HEK293 (cell line): ENCODE data around the gene CD9.
A peak's percentile ranks its signal among the peaks of the same experiment; 100 is the strongest.

Experiments used
- CTCF ChIA-PET: fragments of 350-600 bp; formaldehyde crosslinking; extraction: SDS; loops from one replicate; lab custom pipeline; 2021; ENCODE audit warnings: antibody characterized with exemption; lab: Yijun Ruan, JAX
- POLR2A ChIA-PET: fragments of 300-600 bp; formaldehyde crosslinking; extraction: SDS; loops from one replicate; lab custom pipeline; 2020; ENCODE audit warnings: antibody characterized with exemption, inconsistent platforms; lab: Yijun Ruan, JAX
- H3K27ac ChIP-seq: fragments of 200-500 bp; sonication (Bioruptor generic); 2 replicates; pipeline ENCODE4 v1.5.1; 2014; ENCODE audit warnings: low read depth, low read length, control low read depth, inconsistent platforms; ENCODE audit errors: extremely low read depth
- H3K36me3 ChIP-seq, 2 experiments: fragments of 200-500 bp in 1 of 2; sonication (Bioruptor generic) in 1 of 2; 1 replicate in 1 of 2; 2 replicates in 1 of 2; pipeline ENCODE4 v1.5.1; 2014 to 2017; ENCODE audit warnings: inconsistent platforms in 2 of 2, low read length in 2 of 2; ENCODE audit not compliant: control insufficient read depth in 2 of 2, insufficient read depth in 1 of 2
- H3K4me1 ChIP-seq: fragments of 200-500 bp; sonication (Bioruptor generic); 2 replicates; pipeline ENCODE4 v1.5.1; 2014; ENCODE audit warnings: mild to moderate bottlenecking, low read length, inconsistent platforms; ENCODE audit not compliant: control insufficient read depth, insufficient read depth
- H3K4me3 ChIP-seq: 2 replicates; pipeline ENCODE4 v1.5.1; 2011; ENCODE audit warnings: low read depth, mild to moderate bottlenecking, control low read depth, low read length, moderate library complexity
- H3K9me3 ChIP-seq: fragments of 200-500 bp; sonication (Bioruptor generic); 2 replicates; pipeline ENCODE4 v1.5.1; 2014; ENCODE audit warnings: low read depth, low read length, inconsistent platforms; ENCODE audit not compliant: control insufficient read depth, insufficient read depth
- GFI1B ChIP-seq: fragments of 450-650 bp; formaldehyde crosslinking; IDR thresholded peaks from 2 replicates; pipeline ENCODE4 v1.5.1; 2016; ENCODE audit warnings: missing biosample characterization, missing genetic modification characterization
- MZF1 ChIP-seq: fragments of 450-650 bp; formaldehyde crosslinking; IDR thresholded peaks from 2 replicates; pipeline ENCODE4 v1.5.1; 2017; ENCODE audit warnings: missing biosample characterization, missing genetic modification characterization, borderline replicate concordance
- OSR2 ChIP-seq: fragments of 450-650 bp; formaldehyde crosslinking; IDR thresholded peaks from 2 replicates; pipeline ENCODE4 v1.5.1; 2016; ENCODE audit warnings: missing biosample characterization, missing genetic modification characterization
- SP3 ChIP-seq: fragments of 450-650 bp; formaldehyde crosslinking; IDR thresholded peaks from 2 replicates; pipeline ENCODE4 v1.5.1; 2016; ENCODE audit warnings: missing biosample characterization, missing genetic modification characterization
- ZBTB10 ChIP-seq: fragments of 450-650 bp; formaldehyde crosslinking; IDR thresholded peaks from 2 replicates; pipeline ENCODE4 v1.5.1; 2016; ENCODE audit warnings: missing biosample characterization, missing genetic modification characterization
- ZBTB8A ChIP-seq: fragments of 450-650 bp; formaldehyde crosslinking; IDR thresholded peaks from 2 replicates; pipeline ENCODE4 v1.5.1; 2016; ENCODE audit warnings: missing biosample characterization, missing genetic modification characterization
- ZFP37 ChIP-seq: fragments of 450-650 bp; formaldehyde crosslinking; IDR thresholded peaks from 2 replicates; pipeline ENCODE4 v1.5.1; 2016; ENCODE audit warnings: missing biosample characterization, missing genetic modification characterization
- ZNF133 ChIP-seq: fragments of 450-650 bp; formaldehyde crosslinking; IDR thresholded peaks from 2 replicates; pipeline ENCODE4 v1.5.1; 2016; ENCODE audit warnings: missing biosample characterization, missing genetic modification characterization
- ZNF174 ChIP-seq: fragments of 450-650 bp; formaldehyde crosslinking; IDR thresholded peaks from 2 replicates; pipeline ENCODE4 v1.5.0; 2017; ENCODE audit warnings: missing biosample characterization, mild to moderate bottlenecking, missing genetic modification characterization
- ZNF335 ChIP-seq: fragments of 450-650 bp; formaldehyde crosslinking; conservative IDR thresholded peaks from 2 replicates; pipeline ENCODE4 v1.5.1; 2016; ENCODE audit warnings: missing biosample characterization, missing genetic modification characterization
- ZNF548 ChIP-seq: fragments of 450-650 bp; formaldehyde crosslinking; IDR thresholded peaks from 2 replicates; pipeline ENCODE4 v1.5.1; 2016; ENCODE audit warnings: missing biosample characterization, missing genetic modification characterization
- ZNF658 ChIP-seq: fragments of 450-650 bp; formaldehyde crosslinking; IDR thresholded peaks from 2 replicates; pipeline ENCODE4; 2016; ENCODE audit warnings: missing biosample characterization, missing genetic modification characterization
- ZNF701 ChIP-seq: fragments of 450-650 bp; formaldehyde crosslinking; IDR thresholded peaks from 2 replicates; pipeline ENCODE4 v1.5.1; 2016; ENCODE audit warnings: missing biosample characterization, missing genetic modification characterization
- ZSCAN16 ChIP-seq: fragments of 450-650 bp; formaldehyde crosslinking; IDR thresholded peaks from 2 replicates; pipeline ENCODE4 v1.5.1; 2016; ENCODE audit warnings: missing biosample characterization, missing genetic modification characterization
- ZXDB ChIP-seq: fragments of 450-650 bp; formaldehyde crosslinking; IDR thresholded peaks from 2 replicates; pipeline ENCODE4 v1.5.1; 2016; ENCODE audit warnings: missing biosample characterization, missing genetic modification characterization
- TF ChIP-seq, protein P1 (sequence below): fragments of 450-650 bp; formaldehyde crosslinking; IDR thresholded peaks from 2 replicates; pipeline ENCODE4; 2016; ENCODE audit warnings: missing biosample characterization, missing genetic modification characterization
- TF ChIP-seq, protein P2 (sequence below): fragments of 450-650 bp; formaldehyde crosslinking; IDR thresholded peaks from 2 replicates; pipeline ENCODE4 v1.5.1; 2016; ENCODE audit warnings: missing biosample characterization, missing genetic modification characterization, borderline replicate concordance

CD9 gene

GRCh38 chr12:6264402-6265037, 64.3 kb downstream of the CD9 start:
- Histone ChIP-seq H3K4me1 (peaks cover 6% of the 10 kb centered on the region), H3K36me3 (no peaks in the 10 kb centered on the region), H3K4me3 (no peak overlapping the region), H3K27ac (no peak overlapping the region), H3K9me3 (no peaks in the 10 kb centered on the region)
- ChIA-PET CTCF (interaction anchor here (0.7 to 3.7 kb wide), 4 partner anchors 9 to 1415 kb away, joined by 3 to 20 read pairs (median 6); no protein-coding TSS in a partner anchor), POLR2A (interaction anchor here (0.7 to 1.2 kb wide), 3 partner anchors 8 to 277 kb away, joined by 3 read pairs; no protein-coding TSS in a partner anchor)
- TF ChIP-seq ZFP37 = 0 out of 2 replicates have a peak, but pooled peaks have one; percentile 33
- TF ChIP-seq GFI1B (tag by site-specific recombination) = no peak

DNA sequence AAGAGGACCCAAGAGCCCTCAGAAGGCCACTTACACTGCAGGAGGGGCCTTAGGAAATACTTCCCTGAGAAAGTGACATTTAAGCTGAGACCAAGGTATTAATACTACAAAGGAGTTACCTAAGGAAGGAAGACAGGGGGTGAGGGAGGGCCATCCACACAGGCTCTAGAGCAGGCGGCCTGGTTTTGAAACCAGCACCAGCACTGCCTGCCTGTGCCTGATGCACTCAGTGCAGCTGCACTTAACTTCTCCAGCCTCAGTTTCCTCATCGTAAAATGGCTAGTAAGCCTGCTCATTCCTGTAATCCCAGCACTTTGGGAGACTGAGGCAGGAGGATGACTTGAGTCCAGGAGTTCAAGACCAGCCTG, 64.8 kb downstream of the CD9 start:
- CTCF ChIA-PET = interaction anchor here (0.7 to 3.7 kb wide), 3 partner anchors 14 to 1416 kb away, joined by 3 to 20 read pairs (median 9); no protein-coding TSS in a partner anchor
- POLR2A ChIA-PET = no interaction called here

GRCh38 chr12:6266541-6266966, 66.4 kb downstream of the CD9 start:
- H3K4me3 ChIP-seq = no peak overlapping the region
- H3K4me1 ChIP-seq = peaks cover 6% of the 10 kb centered on the region
- no peak for TF ChIP-seq OSR2 (tag by site-specific recombination)
- no peak for TF ChIP-seq ZNF133 (tag by site-specific recombination)
- no peak for TF ChIP-seq SP3 (tag by site-specific recombination)
- TF ChIP-seq, protein P1, sequence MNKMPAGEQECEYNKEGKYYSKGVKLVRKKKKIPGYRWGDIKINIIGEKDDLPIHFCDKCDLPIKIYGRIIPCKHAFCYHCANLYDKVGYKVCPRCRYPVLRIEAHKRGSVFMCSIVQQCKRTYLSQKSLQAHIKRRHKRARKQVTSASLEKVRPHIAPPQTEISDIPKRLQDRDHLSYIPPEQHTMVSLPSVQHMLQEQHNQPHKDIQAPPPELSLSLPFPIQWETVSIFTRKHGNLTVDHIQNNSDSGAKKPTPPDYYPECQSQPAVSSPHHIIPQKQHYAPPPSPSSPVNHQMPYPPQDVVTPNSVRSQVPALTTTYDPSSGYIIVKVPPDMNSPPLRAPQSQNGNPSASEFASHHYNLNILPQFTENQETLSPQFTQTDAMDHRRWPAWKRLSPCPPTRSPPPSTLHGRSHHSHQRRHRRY (tag by site-specific recombination) = no peak
- no peak for TF ChIP-seq ZNF658 (tag by site-specific recombination)
- no peak for TF ChIP-seq ZNF174 (tag by site-specific recombination)
- TF ChIP-seq ZNF548 (tag by site-specific recombination) = no peak
- TF ChIP-seq ZBTB8A (tag by site-specific recombination) = no peak
- TF ChIP-seq MZF1 (tag by site-specific recombination) = no peak
- TF ChIP-seq ZBTB10 (tag by site-specific recombination) = no peak
- POLR2A ChIA-PET = interaction anchor here (0.6 to 1.0 kb wide), 3 partner anchors 66 to 204 kb away, joined by 3 to 5 read pairs (median 3); partner anchors contain the start of gene VAMP1
- CTCF ChIA-PET = interaction anchor here (1.2 to 3.7 kb wide), 2 partner anchors 13 to 71 kb away, joined by 5 to 20 read pairs; no protein-coding TSS in a partner anchor
- H3K9me3 ChIP-seq = no peaks in the 10 kb centered on the region
- H3K36me3 ChIP-seq = no peaks in the 10 kb centered on the region
- H3K27ac ChIP-seq = no peak overlapping the region

More for the DNA sequence above, 64.8 kb downstream of the CD9 start:
- H3K4me3 ChIP-seq = no peak overlapping the region
- no peaks in the 10 kb centered on the region for H3K36me3 ChIP-seq
- no peak for TF ChIP-seq ZXDB (tag by site-specific recombination)
- TF ChIP-seq ZNF701 (tag by site-specific recombination) = no peak
- TF ChIP-seq, protein P1 (tag by site-specific recombination) = no peak
- 0 out of 2 replicates have a peak, but pooled peaks have one; percentile 26 for TF ChIP-seq ZNF335
- no peak for TF ChIP-seq ZSCAN16 (tag by site-specific recombination)
- TF ChIP-seq, protein P2, sequence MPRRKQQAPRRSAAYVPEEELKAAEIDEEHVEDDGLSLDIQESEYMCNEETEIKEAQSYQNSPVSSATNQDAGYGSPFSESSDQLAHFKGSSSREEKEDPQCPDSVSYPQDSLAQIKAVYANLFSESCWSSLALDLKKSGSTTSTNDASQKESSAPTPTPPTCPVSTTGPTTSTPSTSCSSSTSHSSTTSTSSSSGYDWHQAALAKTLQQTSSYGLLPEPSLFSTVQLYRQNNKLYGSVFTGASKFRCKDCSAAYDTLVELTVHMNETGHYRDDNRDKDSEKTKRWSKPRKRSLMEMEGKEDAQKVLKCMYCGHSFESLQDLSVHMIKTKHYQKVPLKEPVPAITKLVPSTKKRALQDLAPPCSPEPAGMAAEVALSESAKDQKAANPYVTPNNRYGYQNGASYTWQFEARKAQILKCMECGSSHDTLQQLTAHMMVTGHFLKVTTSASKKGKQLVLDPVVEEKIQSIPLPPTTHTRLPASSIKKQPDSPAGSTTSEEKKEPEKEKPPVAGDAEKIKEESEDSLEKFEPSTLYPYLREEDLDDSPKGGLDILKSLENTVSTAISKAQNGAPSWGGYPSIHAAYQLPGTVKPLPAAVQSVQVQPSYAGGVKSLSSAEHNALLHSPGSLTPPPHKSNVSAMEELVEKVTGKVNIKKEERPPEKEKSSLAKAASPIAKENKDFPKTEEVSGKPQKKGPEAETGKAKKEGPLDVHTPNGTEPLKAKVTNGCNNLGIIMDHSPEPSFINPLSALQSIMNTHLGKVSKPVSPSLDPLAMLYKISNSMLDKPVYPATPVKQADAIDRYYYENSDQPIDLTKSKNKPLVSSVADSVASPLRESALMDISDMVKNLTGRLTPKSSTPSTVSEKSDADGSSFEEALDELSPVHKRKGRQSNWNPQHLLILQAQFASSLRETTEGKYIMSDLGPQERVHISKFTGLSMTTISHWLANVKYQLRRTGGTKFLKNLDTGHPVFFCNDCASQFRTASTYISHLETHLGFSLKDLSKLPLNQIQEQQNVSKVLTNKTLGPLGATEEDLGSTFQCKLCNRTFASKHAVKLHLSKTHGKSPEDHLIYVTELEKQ = no peak
- H3K27ac ChIP-seq = no peak overlapping the region
- H3K9me3 ChIP-seq = no peaks in the 10 kb centered on the region
- H3K4me1 ChIP-seq = peaks cover 6% of the 10 kb centered on the region
